HPDE6-E6E7 (cell line): ENCODE measurements around the gene ZNF296.
"Not testable (repeated sequence)": the region's sequence is repeated elsewhere in the genome, so short reads cannot be mapped to it uniquely, and the experiment has no call there.

ENCODE experiments used
- DNase-seq: peaks from one replicate; pipeline ENCODE4 v3.0.0; 2011; ENCODE audit warnings: missing footprints; ENCODE audit errors: extremely low spot score

Gene ZNF296

GRCh38 chr19:45076029-45076850, at the start of gene ZNF296:
Gene ZNF296 (minus strand): TSS chr19:45076478. CDS start chr19:45076373, 105 bp downstream.
- peak; percentile 85 for DNase-seq

- DNase-seq: no peak
Observed at GRCh38 chr19:45125360-45125759, 49.1 kb upstream of the ZNF296 start.

GRCh38 chr19:45124021-45124420, 47.7 kb upstream of the ZNF296 start:
- DNase-seq: no peak

- peak; percentile 50 for DNase-seq
Observed at GRCh38 chr19:45123440-45123850, 47.2 kb upstream of the ZNF296 start.

DNA sequence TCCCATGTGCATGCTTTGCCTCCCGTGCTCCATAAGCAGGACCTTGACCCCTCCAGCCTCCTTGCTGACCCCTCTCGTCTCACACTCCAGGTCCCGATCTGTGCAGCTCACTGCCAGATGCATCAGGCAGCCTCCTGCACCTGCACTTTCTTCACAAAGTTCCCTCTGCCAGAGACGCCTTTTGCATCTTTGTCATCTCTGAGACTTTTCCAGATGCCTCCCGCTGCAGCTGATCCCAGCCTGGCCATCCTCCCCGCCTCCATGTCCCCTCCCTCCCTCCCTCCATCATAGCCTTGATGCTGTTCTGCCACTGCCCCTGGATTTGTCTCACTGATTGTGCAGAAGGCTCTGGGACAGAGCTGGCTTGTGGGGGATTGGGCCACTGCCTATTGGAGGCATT, 46.6 kb upstream of the ZNF296 start:
- DNase-seq: no peak

DNA sequence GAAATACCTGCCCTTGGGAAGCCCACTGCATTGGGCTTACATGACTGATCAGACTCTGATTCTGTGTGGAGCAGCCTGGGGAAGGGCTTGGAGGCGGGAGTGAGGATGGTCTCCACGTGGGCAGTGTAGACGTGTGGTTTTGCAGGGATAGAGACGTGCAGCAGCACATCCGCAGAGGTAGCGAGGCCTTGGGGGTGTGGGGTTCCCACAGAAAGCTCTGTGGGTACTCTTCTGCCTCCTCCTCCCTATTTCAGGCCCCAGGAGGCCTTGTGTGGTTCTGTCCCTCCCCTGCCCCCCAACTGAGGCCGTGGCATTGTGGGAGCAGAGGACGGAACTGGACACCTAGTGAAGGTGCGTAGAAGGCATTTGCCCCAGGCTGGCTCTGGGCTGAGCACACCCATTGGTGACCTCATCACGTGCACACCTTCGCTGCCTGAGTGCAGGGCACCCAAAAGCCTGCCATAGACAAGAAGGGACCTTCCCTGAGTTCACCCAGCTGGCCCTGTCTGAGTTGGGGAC, 45.6 kb upstream of the ZNF296 start:
- DNase-seq: no peak

DNA sequence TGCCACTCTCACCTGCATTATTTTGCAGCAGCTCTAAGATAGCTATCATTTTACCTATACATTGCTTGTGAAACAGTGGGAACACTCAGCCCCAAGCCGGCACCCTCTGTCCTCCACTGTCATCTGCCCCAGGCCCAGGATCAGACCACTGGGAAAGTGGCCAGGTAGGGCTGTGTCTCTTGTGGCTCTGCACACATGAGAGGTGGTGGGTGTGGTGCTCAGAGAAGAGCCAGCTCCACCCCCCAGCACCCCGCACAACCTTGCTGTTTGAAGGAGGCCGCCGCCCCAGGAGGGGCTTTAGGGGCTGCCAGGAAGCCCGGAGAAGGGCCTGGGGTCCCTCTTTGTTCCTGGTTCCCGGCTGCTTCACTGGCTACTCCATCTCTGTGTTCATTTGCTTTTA, 43.3 kb upstream of the ZNF296 start:
- no peak for DNase-seq

GRCh38 chr19:45118591-45119355, 42.5 kb upstream of the ZNF296 start:
- DNase-seq: not testable (repeated sequence)

GRCh38 chr19:45118106-45118505, 41.8 kb upstream of the ZNF296 start:
- no peak for DNase-seq

GRCh38 chr19:45117671-45118070, 41.4 kb upstream of the ZNF296 start:
- DNase-seq: no peak

DNA sequence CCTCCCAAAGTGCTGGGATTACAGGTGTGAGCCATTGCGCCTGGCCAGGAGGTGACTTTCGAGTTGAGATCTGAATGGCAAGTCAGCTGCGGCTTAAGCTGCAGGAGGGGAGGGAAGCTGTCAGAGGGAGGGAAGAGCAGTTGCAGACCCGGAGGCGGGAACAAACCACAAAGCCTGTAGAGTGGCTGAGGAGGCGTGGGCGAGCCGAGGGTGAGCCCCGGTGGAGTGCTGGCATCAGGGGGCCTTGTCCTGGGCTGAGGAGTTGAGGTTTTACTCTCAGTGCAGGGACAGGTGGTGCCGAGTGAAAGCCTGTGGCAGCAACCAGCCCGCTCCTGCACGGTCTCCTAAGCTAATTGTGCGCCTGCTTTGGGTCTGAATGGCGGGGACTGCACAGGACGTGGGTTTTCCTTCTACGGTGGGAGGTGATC, 40.9 kb upstream of the ZNF296 start:
- DNase-seq: no peak

- DNase-seq: no peak
Observed at GRCh38 chr19:45115809-45116615, 39.7 kb upstream of the ZNF296 start.

GRCh38 chr19:45114116-45114515, 37.8 kb upstream of the ZNF296 start:
- DNase-seq: no peak

- no peak for DNase-seq
Observed at GRCh38 chr19:45113628-45114027, 37.4 kb upstream of the ZNF296 start.

- no peak for DNase-seq
Observed at GRCh38 chr19:45112111-45112827, 36.0 kb upstream of the ZNF296 start.

- DNase-seq: no peak
Observed at GRCh38 chr19:45110851-45111266, 34.6 kb upstream of the ZNF296 start.

DNA sequence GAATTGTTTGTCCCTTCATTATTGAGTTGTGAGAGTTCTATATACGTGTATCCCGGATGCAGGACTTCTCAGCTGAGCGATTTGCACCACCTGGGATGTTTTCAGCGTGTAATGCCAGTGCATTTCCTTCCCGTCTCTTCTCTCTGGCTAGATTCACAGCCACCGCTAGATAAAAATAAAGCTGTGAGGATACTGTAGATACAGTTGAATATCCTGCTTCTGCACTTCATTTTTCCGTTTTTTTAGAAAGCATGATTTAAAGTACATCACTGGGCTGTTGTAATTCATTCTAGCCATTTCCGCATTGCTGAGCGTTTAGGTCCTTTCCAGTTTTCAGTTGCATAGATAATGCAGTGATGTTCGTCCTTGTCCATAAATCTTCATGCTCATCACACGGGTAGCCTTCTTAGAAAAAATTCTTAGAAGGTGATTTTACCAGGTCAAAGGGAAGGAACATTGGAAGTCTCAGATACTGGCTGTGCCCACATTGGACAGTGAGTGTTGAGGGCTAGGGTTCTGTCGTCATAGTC, 31.4 kb upstream of the ZNF296 start:
- no peak for DNase-seq

GRCh38 chr19:45106363-45106762, 30.1 kb upstream of the ZNF296 start:
- DNase-seq: not testable (repeated sequence)

- no peak for DNase-seq
Observed at GRCh38 chr19:45104658-45105349, 28.5 kb upstream of the ZNF296 start.
